RKO (cell line): ENCODE data around the gene RBM33.
"Not testable (repeated sequence)": the region's sequence is repeated elsewhere in the genome, so short reads cannot be mapped to it uniquely, and the experiment has no call there.

ENCODE experiments used
- DNase-seq: peaks from one replicate; pipeline ENCODE4 v3.0.0-alpha.2; 2016; ENCODE audit warnings: low spot score

Gene RBM33

DNA sequence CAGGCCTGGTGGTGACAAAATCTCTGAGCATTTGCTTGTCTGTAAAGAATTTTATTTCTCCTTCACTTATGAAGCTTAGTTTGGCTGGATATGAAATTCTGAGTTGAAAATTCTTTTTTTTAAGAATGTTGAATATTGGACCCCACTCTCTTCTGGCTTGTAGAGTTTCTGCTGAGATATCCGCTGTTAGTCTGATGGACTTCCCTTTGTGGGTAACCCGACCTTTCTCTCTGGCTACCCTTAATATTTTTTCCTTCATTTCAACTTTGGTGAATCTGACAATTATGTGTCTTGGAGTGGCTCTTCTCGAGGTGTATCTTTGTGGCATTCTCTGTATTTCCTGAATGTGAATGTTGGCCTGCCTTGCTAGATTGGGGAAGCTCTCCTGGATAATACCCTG is 46.2 kb downstream of the RBM33 start:
- not testable (repeated sequence) for DNase-seq

GRCh38 chr7:155692317-155692716 is 47.9 kb downstream of the RBM33 start:
- DNase-seq = no peak

DNA sequence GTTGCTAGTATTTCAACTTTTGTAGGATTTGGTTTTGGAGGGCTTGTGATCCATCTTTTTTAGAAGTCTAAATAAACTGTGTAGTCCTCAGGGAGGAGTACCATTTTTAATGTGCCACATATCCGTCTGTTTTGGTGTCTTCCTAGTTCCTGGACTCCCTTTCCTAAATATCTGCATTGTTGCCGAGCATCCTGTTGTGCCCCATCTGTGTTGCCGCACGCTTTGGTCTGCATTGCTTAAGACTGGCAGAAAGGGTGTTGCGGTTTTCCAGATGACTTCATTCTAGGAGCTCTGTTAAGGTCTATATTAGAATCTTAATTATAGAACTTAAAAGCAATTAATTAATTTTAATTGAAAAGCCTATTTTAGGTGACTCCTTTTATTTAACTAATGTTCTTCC is 49.4 kb downstream of the RBM33 start:
- DNase-seq = no peak

- DNase-seq = no peak
Measured at GRCh38 chr7:155694851-155695250, 50.4 kb downstream of the RBM33 start.

- no peak for DNase-seq
Measured at GRCh38 chr7:155696747-155697146, 52.3 kb downstream of the RBM33 start.

GRCh38 chr7:155698633-155699032 is 54.2 kb downstream of the RBM33 start:
- no peak for DNase-seq

- DNase-seq = no peak
Measured at GRCh38 chr7:155699180-155699579, 54.7 kb downstream of the RBM33 start.

DNA sequence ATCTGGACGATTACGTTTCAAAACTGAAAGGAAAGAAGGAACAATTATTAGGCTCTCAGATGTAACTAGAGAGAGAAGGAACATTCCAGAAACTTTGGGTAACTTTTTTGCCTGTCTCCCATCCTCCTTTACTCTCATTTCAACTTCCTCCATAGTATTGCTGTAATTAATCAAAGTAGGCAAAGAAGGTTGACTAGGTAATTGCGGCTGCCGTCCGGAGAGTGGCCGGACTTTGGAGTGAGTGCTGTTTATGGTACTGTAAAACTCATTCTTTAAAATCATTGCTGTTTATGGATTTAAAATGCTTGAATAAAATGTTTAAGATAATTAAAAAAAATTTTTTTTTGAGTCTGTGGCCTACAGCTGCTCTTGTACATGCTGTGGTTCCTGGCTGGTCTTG is 56.4 kb downstream of the RBM33 start:
- no peak for DNase-seq

DNA sequence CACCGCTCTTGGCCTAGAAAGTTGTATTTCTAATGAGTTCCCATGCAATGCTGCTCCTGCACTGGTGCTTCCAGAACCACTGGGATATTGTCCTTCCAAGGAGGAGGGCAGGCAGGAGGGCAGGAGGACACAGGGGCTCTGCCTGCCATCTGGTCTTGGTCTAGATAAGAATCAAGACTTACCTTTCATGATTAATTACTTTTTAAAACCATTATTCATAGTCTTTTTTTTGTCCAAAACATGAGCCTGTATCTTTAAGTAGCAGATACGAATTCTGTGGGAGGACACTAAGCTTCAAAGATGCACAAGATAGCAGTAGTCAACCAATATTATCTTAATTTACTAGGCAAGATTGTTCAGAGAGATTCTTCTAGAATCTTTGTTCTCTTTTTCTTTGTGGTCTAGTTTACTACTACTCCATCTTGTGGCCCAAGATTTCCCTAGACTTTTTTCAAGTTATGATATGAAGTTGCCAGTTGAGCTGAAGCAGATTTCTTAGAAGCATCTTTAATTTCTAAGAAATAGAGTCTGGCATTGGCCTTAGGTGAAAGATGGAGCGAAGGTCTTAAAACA is 57.6 kb downstream of the RBM33 start:
- no peak for DNase-seq

DNA sequence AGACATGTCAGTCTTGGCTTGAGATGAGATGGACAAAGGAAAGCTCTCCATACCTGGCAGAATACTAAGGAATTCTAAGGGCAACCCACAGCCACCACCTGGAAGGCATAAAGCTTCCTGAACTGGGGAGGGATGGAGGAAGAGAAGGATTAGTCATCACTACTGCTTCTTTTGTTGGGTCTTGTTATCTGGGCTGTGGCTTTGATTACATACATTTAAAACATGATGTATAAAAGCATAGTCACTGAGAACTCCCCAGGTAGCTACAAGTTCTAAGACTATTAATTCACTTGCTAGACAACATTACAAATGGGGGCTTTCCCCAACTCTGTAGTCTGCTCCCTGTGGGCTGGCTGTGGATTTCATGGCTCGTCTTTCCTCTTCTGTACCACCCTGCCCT is 58.2 kb downstream of the RBM33 start:
- no peak for DNase-seq

DNA sequence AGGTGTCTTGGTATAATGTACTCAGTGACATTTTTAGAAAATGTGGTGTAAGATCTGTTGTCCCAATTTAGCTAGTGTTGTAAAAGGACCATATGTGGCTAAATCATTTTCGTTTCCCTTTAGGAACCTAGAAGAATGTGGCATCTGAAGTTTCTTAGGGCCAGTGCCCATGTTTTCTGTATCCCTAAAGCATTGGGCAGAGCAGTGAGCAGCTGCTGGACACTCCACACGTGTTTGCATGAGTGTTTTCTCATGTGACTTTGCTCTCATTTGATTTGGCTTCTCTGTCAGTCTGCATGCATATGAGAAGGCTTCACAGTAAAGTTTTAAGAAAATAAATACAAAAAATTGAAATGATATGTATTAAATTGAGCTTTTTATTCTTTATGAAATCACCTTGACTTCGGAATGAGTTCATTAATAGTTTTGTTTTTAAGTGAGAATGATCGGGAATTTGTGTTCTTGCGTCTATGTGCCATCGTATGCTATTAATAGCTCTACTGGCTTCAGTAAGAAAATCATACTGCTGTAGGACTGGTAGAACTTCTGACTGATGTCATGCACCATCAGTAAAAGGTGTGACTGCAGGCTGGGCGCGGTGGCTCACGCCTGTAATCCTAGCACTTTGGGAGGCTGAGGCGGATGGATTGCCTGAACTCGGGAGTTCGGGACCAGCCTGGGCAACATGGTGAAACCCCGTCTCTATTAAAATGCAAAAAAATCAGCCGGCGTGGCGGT is 61.3 kb downstream of the RBM33 start:
- no peak for DNase-seq

DNA sequence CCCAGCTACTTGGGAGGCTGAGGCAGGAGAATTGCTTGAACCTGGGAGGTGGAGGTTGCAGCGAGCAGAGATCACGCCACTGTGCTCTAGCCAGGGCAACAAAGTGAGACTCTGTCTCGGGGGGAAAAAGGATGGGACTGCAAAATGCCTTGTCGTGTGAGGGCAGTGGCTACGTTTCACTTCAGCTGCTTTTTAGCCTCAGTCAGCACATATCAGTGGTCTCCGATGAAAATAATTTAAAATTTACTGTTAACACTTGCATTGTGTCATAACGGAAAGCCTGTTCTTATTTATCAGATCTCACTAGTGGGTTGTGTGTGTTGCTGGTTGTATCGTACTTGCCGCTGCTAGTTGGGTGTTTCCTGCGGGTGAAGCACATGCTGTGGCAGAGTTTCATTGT is 61.9 kb downstream of the RBM33 start:
- DNase-seq = no peak

- no peak for DNase-seq
Measured at GRCh38 chr7:155709453-155709852, 65.0 kb downstream of the RBM33 start.

DNA sequence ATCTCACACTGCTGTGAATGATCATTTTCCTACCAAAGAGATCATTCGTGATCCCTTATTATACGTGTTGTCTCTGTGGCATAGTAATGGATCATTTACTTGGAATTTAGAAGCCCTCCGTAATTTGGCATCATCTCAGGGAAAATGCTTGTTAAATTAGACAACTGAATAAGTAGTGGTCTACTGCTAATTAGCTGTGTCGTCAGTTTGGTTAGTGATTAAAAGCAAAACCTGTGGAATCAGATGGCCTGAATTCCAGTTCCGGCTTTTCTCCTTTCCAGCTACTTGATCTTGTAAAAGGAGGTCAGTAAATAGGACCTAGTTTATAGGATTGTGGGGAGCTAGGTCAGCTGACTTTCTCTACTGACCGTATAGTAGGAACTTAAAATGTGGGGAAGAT is 65.6 kb downstream of the RBM33 start:
- no peak for DNase-seq

- DNase-seq = no peak
Measured at GRCh38 chr7:155710530-155710929, 66.1 kb downstream of the RBM33 start.

DNA sequence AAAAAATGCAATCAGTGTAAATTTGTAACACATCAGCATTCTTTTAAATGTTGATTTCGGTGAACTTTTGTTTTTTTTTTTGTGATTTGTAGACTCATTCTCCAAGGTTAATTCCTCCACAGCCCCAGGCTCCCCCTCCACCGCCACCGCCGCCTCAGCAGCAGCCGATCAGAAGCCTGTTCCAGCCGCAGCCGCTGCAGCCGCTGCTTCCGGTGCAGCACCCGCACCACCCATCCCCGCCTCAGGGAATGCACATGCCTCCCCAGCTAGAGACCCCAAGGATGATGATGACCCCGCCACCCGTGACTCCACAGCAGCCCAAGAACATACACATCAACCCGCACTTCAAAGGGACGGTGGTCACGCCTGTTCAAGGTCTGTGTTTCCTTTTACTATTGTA is 66.6 kb downstream of the RBM33 start:
- no peak for DNase-seq

- DNase-seq = no peak
Measured at GRCh38 chr7:155713384-155713783, 68.9 kb downstream of the RBM33 start.

- DNase-seq = no peak
Measured at GRCh38 chr7:155714702-155715101, 70.2 kb downstream of the RBM33 start.

DNA sequence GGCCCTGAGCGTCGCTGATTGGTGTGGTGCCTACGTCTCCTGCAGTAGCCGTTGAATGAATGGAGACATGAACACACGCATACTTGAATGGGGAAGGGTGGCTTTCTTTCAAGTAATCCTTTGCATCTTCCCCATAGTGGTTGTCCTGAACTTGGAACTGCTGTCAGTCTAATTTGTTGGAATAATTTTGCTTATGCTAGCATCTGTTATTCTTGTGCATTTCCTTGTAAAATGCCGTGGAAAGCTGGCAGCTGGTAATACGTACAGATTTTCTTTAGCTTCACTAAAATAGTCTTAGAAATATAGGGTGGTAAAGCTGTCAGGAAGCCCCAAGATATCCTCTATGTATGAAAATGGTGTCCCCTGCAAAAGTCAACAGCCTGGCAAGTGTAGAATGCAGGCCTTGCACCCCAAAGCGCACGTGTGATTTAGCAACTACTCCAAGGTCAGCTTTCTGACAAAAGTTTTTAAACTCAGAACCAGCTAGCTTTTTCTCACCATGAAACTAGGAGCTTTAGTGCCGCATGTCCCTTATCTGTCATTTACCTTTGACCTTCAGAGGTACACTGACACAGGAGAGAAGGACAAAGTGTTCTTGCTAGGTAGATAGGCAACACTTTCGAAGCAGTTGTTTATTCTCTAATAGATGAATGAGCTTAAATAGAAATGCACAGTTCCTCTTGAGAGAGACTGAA is 70.8 kb downstream of the RBM33 start:
- no peak for DNase-seq

DNA sequence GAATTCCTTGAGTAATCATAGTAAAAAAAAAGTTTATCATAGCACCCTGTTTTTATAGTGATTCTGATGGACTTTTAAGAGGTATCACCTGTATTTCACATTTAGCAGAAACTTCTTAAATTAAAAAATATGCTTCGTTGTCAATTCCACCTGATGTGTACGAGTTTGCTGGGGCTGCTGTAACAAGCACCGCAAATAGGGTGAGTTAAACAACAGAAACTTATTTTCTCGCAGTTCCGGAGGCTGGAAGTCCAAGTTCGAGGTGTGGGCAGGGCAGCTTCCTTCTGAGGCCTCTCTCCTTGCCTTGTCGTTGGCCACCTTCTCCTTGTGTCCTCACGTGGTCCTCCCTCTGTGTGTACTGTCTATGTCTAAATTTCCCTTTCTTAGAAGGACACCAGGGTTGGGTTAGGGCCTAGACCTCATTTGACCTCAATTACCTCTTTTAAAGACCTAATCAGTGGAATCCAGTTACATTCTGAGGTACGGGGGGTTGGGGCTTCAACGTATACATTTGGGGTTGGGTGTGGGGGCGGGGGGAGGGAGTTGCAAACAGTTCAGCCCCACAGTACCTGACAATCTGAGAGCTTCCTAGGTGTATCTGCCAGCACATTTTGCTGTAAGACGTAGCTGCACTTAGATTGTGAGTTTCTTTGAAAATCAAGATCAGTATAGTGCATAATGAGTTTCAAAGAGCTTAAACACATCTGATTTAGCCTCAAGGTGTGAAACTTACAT is 72.7 kb downstream of the RBM33 start:
- DNase-seq = no peak

- no peak for DNase-seq
Measured at GRCh38 chr7:155721056-155721455, 76.6 kb downstream of the RBM33 start.

DNA sequence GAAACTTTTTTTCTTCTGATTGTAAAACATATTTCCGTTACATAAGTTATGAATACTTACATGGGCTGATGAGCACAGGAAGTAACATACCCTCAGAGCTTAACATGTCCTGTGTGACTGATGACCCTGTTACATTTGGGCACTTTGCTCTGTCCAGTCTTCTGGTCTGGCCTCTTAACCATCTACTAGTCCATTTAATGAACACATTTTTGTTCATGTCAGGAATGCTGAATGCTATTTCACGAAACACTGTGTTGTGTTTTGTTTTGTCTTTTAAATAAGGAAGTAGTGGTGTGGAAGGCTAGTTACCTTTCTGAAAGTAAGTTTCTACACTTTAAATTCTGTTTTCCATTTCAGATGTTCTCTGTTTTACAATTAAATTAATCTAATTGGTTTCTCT is 77.7 kb downstream of the RBM33 start:
- DNase-seq = no peak

- DNase-seq = no peak
Measured at GRCh38 chr7:155722936-155723335, 78.5 kb downstream of the RBM33 start.
